Lower leg skin (tissue), 3 donors: ENCODE results near the gene GUCY1A1.

ENCODE experiments used
- POLR2A ChIP-seq, 2 donors: fragments of 450-650 bp; IDR thresholded peaks; one replicate each; pipeline ENCODE4 v1.6.1; 2016 to 2017; ENCODE audit warnings: antibody characterized with exemption in 2 of 2, mild to moderate bottlenecking in 1 of 2, moderate library complexity in 1 of 2
- TF ChIP-seq, protein P1 (sequence below), 3 donors: fragments of 450-650 bp; IDR thresholded peaks; one replicate each; pipeline ENCODE4 v1.5.1; 2016; ENCODE audit warnings: antibody characterized with exemption in 3 of 3, mild to moderate bottlenecking in 3 of 3, moderate library complexity in 2 of 3

DNA sequence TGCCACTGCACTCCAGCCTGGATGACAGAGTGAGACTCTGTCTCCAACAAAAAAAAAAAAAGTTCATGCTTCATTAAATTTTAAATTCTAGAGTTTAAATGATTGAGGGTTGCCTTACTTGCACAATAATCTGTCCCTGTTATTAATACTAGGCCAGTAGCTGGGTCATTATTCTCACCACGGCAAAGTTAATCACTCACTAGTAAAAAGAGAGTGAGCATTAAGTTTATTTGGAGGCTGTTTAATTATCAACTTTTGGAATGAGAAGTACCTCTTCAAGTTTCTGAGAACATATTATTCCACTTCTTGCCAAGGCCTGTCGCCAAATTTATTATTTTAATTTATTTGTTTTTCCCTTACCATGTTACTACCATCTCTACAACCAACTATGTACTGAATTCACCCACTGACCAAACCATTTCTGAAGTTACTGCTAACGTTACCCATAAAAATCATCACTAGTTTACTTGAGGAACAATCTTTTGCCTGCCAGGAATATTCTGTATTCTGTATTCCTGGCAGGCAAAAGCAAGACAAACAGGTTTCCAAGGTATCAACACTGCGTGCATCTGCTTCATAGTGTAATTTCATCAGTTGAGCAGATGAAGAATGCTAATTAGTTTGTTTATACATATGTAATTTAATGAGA lies 26.5 kb downstream of the GUCY1A1 start:
- TF ChIP-seq POLR2A (IDR thresholded peaks at IDR 0.05) = no peak
- TF ChIP-seq, protein P1, sequence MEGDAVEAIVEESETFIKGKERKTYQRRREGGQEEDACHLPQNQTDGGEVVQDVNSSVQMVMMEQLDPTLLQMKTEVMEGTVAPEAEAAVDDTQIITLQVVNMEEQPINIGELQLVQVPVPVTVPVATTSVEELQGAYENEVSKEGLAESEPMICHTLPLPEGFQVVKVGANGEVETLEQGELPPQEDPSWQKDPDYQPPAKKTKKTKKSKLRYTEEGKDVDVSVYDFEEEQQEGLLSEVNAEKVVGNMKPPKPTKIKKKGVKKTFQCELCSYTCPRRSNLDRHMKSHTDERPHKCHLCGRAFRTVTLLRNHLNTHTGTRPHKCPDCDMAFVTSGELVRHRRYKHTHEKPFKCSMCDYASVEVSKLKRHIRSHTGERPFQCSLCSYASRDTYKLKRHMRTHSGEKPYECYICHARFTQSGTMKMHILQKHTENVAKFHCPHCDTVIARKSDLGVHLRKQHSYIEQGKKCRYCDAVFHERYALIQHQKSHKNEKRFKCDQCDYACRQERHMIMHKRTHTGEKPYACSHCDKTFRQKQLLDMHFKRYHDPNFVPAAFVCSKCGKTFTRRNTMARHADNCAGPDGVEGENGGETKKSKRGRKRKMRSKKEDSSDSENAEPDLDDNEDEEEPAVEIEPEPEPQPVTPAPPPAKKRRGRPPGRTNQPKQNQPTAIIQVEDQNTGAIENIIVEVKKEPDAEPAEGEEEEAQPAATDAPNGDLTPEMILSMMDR (IDR thresholded peaks at IDR 0.05) = no peak
